ENCODE results near the gene CPB1. TPM values are rescaled to one million over a fixed set of nuclear protein-coding genes. Genes with fewer than 3 reads are reported as not detected.

The CPB1 gene
- total RNA-seq, 1 donor from 2014 or later = not detected

DNA sequence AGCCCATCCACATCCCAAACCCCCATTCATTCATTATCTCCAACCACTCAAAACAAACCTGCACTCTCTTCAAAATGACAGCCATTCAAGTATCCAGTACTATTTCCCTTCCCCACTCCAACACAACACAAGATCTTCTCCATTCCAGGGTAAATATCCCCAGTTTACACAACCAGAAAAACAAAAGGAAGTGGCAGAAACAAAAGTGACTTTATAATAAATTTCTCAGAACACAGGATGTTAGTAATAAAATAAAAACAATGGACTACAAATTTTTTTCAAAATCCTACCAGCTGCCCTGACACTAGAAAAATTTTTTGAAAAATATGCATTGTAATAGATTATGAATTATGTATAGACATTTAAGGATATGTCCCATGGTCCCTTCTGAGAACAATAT is 51.6 kb downstream of the CPB1 start:
- Mint-ChIP-seq H3K27ac (no peak overlapping the region), H3K4me1 (no peaks in the 10 kb centered on the region), H3K27me3 (peaks cover 14% of the 10 kb centered on the region), H3K36me3 (ENCODE audit: low read depth) (no peaks in the 10 kb centered on the region), H3K4me3 (no peak overlapping the region), H3K9me3 (no peaks in the 10 kb centered on the region)
- intact Hi-C loops (cut with micrococcal nuclease) = no loop called here
- no peak for DNase-seq

DNA sequence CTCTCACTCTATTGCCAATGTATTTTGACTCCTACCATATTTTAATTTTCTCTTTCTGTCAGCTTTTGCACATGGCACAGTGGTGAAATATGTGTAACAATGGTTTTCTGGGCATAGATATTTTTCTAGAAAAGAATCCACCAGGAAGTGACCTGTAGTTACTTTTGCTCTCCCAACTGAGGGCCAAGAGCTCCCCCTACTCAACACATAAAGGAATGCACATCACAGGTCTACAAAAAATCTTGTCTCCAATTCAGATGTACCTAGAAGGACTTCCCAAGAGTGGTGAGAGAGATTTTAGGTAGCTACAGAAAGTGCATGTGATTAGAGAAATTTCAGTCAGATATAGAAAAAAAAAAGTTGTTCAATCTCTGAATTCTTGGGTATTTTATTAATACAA is 53.1 kb downstream of the CPB1 start:
- DNase-seq = no peak
- H3K27me3 Mint-ChIP-seq = peaks cover 11% of the 10 kb centered on the region
- no peak overlapping the region for H3K4me3 Mint-ChIP-seq
- H3K4me1 Mint-ChIP-seq = no peaks in the 10 kb centered on the region
- H3K27ac Mint-ChIP-seq = no peak overlapping the region
- intact Hi-C loops (cut with micrococcal nuclease) = no loop called here
- no peaks in the 10 kb centered on the region for H3K36me3 Mint-ChIP-seq (ENCODE audit: low read depth)
- no peaks in the 10 kb centered on the region for H3K9me3 Mint-ChIP-seq

DNA sequence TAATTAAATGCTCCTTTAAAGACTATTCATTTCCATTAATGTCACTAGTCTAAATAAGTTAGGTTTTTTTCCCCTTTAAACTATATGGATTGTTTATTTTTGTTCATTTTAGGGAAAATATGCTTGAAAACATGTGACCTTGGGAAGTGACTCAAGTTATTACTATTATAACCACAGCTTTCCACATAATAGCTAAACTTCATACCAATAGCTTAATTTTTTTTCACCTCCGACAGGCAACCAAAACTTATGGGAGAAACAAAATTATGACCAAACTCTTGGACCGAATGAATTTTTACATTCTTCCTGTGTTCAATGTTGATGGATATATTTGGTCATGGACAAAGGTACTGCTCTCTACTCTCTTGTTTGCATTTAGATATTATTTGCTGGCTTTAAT is 53.7 kb downstream of the CPB1 start:
- Mint-ChIP-seq H3K4me1 (no peaks in the 10 kb centered on the region), H3K27ac (no peak overlapping the region), H3K9me3 (no peaks in the 10 kb centered on the region), H3K36me3 (ENCODE audit: low read depth) (no peaks in the 10 kb centered on the region), H3K27me3 (peaks cover 11% of the 10 kb centered on the region), H3K4me3 (no peak overlapping the region)
- intact Hi-C loops (cut with micrococcal nuclease) = no loop called here
- DNase-seq = no peak

DNA sequence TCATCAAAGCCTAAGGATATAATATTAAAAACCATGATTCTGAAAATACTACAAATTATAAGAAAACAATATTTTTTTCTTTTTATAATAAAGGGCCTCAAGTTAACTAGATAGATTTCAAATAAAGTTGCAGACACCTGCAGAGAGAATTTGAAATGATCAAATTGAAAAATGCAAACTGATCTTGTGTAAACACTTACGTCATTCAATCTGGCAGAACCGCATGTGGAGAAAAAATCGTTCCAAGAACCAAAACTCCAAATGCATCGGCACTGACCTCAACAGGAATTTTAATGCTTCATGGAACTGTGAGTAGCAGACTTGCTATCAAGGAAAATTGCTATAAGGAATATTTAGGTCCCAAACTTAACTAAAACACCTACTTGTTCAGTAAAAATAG is 54.7 kb downstream of the CPB1 start:
- intact Hi-C loops (cut with micrococcal nuclease) = no loop called here
- Mint-ChIP-seq H3K4me1 (no peaks in the 10 kb centered on the region), H3K27me3 (peaks cover 11% of the 10 kb centered on the region), H3K27ac (no peak overlapping the region), H3K36me3 (ENCODE audit: low read depth) (no peaks in the 10 kb centered on the region), H3K4me3 (no peak overlapping the region), H3K9me3 (no peaks in the 10 kb centered on the region)
- no peak for DNase-seq

DNA sequence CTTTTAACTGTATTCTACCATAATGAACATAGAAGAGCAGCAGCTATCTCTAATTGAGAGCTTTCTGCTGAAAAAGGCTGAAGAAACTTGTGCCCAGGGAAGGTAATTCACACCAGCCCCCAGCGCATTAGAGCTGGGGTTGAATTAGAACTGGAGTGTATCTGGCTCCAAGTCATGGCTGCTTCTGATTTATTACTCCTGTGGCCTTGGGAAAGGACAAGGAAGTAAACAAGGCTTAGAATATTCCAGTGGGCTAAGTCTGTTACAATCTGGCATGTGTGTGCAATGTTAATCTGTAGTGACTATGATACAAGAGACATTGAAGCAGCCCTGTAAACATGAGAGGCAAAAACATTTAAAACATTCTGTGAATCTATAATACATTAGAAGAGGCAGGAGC is 55.6 kb downstream of the CPB1 start:
- no peak overlapping the region for H3K4me3 Mint-ChIP-seq
- H3K36me3 Mint-ChIP-seq (ENCODE audit: low read depth) = no peaks in the 10 kb centered on the region
- H3K27ac Mint-ChIP-seq = no peak overlapping the region
- DNase-seq = no peak
- H3K9me3 Mint-ChIP-seq = no peaks in the 10 kb centered on the region
- intact Hi-C loops (cut with micrococcal nuclease) = no loop called here
- H3K27me3 Mint-ChIP-seq = peaks cover 7% of the 10 kb centered on the region
- no peaks in the 10 kb centered on the region for H3K4me1 Mint-ChIP-seq

DNA sequence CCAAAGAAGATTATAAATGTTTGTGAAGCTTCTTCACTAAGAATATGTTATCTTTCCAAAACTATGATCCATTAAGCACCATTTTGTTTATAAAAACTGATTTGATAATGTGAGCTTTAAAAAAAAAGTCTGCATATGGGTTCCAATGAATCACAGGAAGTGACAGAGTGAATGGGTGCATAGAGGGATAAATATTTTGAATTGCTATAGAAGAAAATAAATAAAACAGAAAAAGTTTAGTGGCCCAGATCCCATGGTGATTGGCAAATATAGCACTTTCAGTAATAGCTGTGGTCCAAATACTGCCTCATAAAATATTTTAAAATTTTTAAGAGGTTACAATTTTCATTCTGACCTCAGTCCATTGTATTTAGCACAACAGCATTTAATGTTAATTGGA is 56.6 kb downstream of the CPB1 start:
- no peaks in the 10 kb centered on the region for H3K36me3 Mint-ChIP-seq (ENCODE audit: low read depth)
- DNase-seq = no peak

DNA sequence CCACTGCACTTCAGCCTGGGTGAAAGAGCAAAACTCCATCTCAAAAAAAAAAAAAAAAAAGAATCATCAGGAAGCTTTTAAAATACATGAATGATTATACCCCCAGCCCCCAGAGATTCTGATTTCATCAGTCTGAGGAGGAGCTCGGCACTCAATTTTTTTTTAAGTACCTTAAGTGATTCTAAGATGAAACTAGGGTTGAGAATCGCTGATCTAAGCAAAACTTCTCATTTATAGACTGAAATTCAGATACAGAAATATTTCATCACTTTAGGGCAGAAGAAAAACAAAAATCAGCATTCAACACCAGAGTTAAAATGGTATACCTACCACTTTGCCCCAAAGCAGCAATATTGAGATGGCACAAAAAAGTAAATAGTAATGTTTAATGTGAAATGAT is 62.2 kb downstream of the CPB1 start:
- no peak for DNase-seq
- Mint-ChIP-seq H3K27me3 (peaks cover 2% of the 10 kb centered on the region), H3K4me1 (no peaks in the 10 kb centered on the region), H3K36me3 (ENCODE audit: low read depth) (no peaks in the 10 kb centered on the region), H3K9me3 (no peaks in the 10 kb centered on the region), H3K27ac (no peak overlapping the region), H3K4me3 (no peak overlapping the region)
- intact Hi-C loops (cut with micrococcal nuclease) = no loop called here

More for the DNA sequence above, 56.6 kb downstream of the CPB1 start:
- intact Hi-C loops (cut with micrococcal nuclease) = no loop called here
- Mint-ChIP-seq H3K27ac (no peak overlapping the region), H3K9me3 (no peaks in the 10 kb centered on the region), H3K4me1 (no peaks in the 10 kb centered on the region), H3K27me3 (peaks cover 3% of the 10 kb centered on the region), H3K4me3 (no peak overlapping the region)

DNA sequence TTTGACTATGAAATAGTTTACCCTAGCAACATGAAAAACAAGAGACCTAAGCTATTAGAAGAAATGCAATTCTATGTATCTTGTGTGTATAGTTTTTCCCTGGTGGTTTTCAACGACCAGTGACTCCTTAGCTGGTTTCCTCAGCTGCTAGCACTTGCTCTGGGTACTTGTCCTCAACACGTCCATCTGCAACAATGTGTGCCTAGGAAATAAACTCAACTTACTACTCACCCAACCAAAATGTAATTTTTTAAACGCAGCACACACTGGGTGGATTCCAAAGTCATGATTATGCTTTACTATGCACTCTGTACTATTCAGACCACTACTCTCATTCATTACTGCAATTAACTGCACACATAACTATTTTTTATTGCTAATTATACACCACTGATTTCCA is 68.5 kb downstream of the CPB1 start:
- Mint-ChIP-seq H3K9me3 (no peaks in the 10 kb centered on the region), H3K4me3 (no peak overlapping the region), H3K27ac (no peak overlapping the region), H3K27me3 (peaks cover 13% of the 10 kb centered on the region), H3K36me3 (ENCODE audit: low read depth) (no peaks in the 10 kb centered on the region), H3K4me1 (no peaks in the 10 kb centered on the region)
- intact Hi-C loops (cut with micrococcal nuclease) = no loop called here
- DNase-seq = no peak

DNA sequence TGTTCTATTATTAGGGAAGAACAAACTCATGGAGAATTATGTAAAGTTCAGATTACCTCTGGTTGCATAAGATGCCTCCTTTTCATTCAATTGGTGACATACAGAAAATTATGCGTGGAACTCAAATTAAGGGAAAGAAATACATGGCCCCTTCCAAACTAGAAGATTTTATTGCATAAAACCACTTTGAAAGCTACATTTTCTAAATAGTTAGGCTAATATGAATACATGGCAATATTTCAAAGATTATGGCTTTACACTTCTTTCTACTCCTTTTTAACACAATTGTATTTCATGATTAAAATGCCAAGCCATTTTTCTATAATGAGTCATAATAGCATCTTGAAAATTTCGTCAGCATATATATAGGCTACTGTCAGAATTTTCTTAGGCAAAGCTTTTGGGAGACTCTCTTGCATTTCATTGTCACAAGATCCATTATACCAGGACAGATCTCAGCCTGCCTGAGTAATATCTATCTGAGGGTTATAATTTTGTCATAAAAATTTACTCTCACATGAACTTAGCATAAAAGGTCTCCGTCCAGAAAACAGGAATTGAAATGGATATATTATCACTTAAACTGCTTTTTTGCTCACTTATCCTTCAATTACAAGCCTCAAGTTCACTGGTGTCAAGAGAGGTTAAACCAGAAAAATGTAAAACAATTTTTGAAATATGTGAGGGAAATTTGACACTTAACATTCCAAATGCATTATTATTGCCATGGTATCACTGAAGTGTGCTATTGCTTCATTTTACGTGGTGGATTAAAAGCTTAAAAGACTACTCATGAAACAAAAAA is 74.6 kb downstream of the CPB1 start:
- Mint-ChIP-seq H3K27me3 (peaks cover 6% of the 10 kb centered on the region), H3K27ac (no peak overlapping the region), H3K4me1 (no peaks in the 10 kb centered on the region), H3K9me3 (no peaks in the 10 kb centered on the region), H3K36me3 (ENCODE audit: low read depth) (no peaks in the 10 kb centered on the region), H3K4me3 (no peak overlapping the region)
- intact Hi-C loops (cut with micrococcal nuclease) = no loop called here
- DNase-seq = no peak

DNA sequence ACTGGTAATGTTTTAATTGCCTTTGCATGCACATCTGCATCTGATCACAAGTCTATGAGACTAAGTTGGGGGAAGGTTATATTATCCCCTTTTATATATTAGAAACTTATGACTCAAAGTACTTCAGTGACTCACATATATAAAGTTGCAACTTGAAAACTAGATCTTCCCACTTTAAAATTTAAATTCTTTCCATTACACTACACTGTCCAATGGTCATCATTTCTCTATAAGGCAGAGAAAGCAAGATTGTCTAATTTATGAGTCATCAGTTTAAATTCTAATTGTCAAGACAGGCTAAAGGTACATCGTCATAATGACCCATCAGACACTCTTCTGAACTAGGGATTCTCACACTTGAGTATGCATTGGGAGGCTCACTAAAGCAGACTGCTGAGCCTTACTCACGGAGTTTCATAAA is 75.4 kb downstream of the CPB1 start:
- no peak overlapping the region for H3K27ac Mint-ChIP-seq
- no peak for DNase-seq
- H3K27me3 Mint-ChIP-seq = peaks cover 3% of the 10 kb centered on the region
- H3K36me3 Mint-ChIP-seq (ENCODE audit: low read depth) = no peaks in the 10 kb centered on the region
- no peak overlapping the region for H3K4me3 Mint-ChIP-seq
- no peaks in the 10 kb centered on the region for H3K9me3 Mint-ChIP-seq
- intact Hi-C loops (cut with micrococcal nuclease) = no loop called here
- no peaks in the 10 kb centered on the region for H3K4me1 Mint-ChIP-seq

DNA sequence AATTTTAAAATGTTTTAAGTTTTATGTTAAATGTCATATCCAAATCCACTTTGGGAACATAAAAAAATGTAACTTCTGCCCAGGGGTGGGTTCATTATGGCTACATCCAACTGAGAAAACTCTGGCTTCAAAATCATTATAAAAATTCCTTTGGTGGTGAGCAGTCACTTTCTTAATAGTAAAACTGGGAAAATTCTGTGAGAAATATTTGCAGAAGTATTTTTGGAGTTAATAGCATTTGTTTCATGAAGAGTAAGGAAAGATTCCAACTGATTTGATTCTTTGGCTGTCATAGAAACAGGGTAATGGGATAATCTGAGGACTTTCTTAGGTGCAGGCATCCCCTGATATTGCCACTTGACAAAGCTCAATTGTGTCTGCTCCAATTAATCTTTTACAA is 76.3 kb downstream of the CPB1 start:
- no peaks in the 10 kb centered on the region for H3K36me3 Mint-ChIP-seq (ENCODE audit: low read depth)
- H3K27me3 Mint-ChIP-seq = peaks cover 3% of the 10 kb centered on the region
- H3K4me1 Mint-ChIP-seq = no peaks in the 10 kb centered on the region
- H3K27ac Mint-ChIP-seq = no peak overlapping the region
- no peaks in the 10 kb centered on the region for H3K9me3 Mint-ChIP-seq
- no peak overlapping the region for H3K4me3 Mint-ChIP-seq
- intact Hi-C loops (cut with micrococcal nuclease) = no loop called here
- DNase-seq = no peak

DNA sequence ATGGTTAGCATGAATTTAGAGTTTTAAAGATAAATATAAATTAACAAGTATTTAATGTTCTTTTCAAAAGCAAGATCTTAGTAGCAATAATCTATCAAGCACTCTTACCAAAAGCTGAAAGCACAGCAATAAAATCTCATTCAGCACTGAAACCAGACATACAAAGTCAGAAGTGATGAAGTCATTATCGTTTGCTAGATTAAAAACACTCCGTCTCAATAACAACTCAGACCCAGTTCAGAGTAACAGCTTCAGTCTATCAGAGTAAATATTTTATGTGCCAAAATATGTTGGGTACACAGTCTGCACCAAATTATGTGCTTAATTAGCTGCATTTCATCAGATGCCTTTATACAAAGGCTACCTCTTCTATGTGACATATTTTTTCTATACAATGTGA is 79.1 kb downstream of the CPB1 start:
- H3K9me3 Mint-ChIP-seq = no peaks in the 10 kb centered on the region
- DNase-seq = no peak
- intact Hi-C loops (cut with micrococcal nuclease) = no loop called here
- H3K4me1 Mint-ChIP-seq = no peaks in the 10 kb centered on the region
- H3K36me3 Mint-ChIP-seq (ENCODE audit: low read depth) = no peaks in the 10 kb centered on the region
- no peak overlapping the region for H3K4me3 Mint-ChIP-seq
- H3K27me3 Mint-ChIP-seq = peaks cover 3% of the 10 kb centered on the region
- H3K27ac Mint-ChIP-seq = no peak overlapping the region

Data from activated CD4-positive, alpha-beta T cell treated with anti-CD3 and anti-CD28 coated beads, Interleukin-2, amount 10 ng/mL, durations not matched to agents 24 days and 14 days (primary cell).